ENCODE data around the gene POLR1C.
"Not testable (repeated sequence)": the region's sequence is repeated elsewhere in the genome, so short reads cannot be mapped to it uniquely, and the experiment has no call there.

The POLR1C gene

DNA sequence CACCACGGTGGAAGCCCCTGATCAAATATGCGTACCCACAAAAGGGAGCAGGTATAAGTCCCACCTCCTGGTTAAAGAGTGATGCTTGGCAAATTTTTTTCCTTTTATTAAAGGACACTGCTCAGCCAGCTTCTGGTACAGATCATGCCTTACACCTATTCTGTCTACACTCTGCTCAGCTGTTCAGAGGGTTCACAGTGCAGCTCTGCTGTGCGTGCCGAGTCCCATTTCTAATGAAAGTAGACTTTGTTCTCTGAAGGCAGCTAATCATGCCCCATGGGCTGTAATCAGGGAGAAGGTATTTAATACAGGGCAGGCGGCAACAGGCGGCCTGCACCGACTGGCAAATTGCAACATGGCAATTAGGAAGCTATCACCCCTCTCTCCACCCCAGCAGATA is 23.1 kb upstream of the POLR1C start:
- DNase-seq, result no peak

DNA sequence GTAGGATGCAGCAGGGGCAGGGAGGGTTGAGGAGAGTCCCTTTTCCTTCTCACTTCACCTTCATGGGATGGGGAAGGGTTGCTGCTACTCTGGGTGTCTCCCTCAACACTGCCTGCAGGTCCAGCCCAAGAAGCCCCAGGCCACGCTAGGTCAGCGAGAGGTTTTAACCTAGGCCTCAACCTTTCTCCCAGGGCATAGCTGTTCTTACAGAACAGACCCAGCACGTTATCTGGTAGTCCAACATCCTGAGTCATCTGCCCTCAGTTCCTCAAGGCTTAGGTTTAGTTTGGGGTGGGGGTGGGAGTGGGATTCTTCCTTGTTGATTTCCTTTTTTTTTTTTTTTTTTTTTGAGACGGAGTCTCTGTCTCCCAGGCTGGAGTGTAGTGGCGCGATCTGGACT is 22.6 kb upstream of the POLR1C start:
- no peak for DNase-seq

DNA sequence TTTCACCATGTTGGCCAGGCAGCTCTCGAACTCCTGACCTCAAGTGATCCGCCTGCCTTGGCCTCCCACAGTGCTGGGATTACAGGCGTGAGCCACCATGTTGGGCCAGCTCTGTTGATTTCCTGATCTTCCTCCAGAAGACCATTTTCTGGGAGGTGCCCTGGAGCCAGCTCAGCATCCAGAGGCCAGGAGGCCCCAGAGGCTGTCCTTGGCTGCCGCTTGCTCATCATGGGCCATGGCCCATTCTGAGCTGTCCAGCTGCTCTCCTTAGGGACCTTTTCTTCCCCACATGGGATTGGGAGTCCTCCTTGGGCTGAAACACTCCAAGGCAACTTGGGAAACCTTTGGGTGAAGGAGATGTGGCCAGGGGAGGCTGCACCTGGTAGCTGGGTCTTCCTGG is 22.1 kb upstream of the POLR1C start:
- no peak for DNase-seq

DNA sequence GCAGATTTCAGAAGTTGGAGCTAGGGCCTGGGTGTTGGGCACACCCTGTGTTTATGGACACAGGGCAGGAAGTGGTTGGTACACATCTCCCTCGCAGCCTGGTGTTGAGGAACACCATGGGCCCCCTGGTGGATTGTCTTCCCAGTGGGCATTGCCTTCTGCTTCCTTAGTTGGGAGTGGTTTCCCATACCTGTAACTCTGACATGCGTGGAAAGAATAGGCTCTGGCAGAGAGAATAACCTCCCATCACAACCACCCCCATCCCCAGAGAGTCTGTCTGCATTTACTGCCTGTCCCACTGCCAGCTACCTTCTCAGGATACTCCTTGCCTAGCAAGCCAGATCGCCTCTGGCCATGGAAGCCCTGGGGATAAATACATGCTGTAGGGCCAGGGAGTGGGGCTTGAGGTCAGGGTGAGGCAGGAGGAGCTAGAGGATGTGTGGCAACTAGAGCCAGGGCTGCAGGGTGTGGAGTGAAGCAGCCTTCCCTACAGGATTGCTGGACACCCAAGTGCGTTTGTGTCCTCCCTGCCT is 21.4 kb upstream of the POLR1C start:
- no peak for DNase-seq

DNA sequence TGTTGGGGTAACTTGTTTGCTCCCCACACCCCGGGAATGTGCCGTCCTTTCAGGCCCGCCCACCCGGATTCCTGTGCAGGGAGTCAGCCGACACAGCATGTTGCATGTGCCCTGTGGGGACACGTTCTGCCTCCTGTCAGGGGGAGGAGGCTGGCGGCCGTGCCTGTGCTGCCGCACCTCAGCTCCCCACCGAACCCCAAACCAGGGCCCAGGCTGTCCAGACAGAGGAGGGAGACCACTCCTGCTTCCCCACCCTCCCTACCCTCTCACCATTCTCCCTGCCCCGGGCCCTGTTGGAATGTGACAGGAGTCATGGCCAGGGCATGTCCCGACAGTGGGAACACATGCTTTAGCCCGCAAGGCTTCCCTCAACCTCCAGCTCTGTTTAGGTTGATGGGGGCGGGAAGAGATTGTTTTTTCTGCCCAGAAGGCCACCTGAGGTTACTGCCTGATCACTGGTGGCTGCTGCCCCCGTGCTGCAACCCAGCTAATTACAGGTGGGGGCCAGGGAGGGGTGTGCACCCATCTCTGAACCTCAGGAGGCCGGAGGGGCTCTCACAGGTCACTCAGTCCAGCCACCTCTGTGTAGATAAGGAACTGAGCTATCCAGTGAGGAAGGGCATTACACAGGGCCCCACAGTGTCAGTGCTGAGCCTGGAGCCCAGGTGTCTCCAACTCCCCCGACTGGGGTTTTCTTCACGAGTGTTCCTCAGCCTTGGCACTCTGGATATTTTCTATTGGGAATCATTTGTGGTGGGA is 20.3 kb upstream of the POLR1C start:
- no peak for DNase-seq

DNA sequence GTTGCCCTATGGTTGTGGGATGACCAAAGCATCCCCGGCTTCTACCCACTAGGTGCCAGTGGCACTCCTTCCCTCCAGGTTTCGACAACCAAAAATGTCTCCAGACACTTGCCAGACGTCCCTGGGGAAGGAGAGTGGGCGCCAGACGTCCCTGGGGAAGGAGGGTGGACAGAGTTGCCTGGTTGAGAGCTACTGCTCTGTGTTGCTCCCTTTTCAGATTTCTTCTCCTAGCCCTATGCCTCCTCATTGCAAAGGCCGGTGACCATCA is 19.8 kb upstream of the POLR1C start:
- DNase-seq, result no peak

DNA sequence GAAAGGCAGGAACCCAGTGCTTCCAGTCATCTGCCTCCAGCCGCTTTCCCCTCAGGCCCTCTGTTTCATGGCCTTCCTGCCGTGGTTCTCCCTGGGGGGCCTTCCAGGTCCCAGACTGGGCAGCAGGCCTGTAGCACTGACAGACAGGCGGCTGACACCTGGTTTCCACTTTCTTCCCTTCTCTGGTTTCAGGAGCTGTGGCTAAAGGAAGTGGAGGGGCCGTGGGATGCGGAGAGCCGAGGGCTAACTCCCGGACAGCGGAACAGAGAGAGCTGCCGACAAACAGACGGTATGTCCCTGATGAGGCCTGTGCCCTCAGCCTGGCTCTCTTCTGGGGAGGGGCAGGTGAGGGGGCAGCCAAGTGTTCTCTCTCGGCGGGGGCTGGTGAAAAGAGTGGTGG is 19.2 kb upstream of the POLR1C start:
- DNase-seq, result no peak

DNA sequence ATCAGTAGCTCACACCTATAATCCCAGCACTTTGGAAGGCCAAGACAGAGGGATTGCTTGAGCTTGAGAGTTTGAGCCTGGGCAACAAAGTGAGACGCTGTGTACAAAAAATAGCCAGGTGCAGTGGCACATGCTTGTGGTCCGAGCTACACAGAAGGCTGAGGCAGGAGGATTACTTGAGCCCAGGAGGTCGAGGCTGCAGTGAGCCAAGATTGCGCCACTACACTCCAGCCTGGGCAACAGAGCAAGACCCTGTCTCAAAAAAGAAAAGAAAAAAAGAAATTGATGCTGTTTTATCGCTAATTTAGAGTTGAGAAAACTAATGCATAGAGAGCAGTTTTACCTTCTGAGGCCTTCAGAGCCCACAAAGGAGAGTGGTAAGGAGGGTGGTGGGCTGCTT is 18.6 kb upstream of the POLR1C start:
- not testable (repeated sequence) for DNase-seq

DNA sequence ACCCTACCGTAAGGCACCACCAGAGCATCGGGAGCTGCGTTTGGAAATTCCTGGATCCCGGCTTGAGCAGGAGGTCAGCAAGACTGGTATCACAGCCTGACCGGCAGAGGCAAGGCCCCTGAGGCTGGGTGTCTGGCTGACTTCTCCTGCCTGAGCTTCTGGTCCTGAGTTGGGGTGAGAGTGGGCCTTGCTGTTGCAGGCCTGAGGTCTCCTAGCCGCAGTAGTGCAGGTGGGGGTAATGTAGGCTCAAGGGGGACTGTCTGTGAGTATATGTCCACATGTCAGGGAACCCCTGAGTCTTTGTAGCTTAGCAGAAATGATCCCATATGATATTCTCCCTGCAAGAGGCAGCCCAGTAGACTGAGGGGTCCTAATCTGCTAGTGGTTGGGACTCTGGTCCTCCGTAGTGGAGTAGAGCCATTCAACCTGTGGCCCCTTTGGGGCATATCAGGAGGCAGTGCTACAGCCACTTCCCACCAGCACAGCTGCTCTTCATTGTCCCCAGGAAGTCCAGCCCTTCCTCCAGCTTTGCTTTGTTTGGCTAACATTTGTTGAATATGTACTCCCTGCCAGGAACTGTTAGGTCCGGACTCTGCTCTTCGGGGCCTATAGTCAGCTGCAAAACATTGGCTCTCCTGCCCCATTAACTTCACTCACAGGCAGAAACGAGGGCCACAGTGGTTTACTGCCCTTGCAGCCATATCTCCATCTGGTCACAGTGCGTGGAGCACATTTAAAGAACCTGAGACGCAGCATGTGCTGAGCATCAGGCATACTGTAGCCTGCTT is 17.7 kb upstream of the POLR1C start:
- DNase-seq, result no peak

DNA sequence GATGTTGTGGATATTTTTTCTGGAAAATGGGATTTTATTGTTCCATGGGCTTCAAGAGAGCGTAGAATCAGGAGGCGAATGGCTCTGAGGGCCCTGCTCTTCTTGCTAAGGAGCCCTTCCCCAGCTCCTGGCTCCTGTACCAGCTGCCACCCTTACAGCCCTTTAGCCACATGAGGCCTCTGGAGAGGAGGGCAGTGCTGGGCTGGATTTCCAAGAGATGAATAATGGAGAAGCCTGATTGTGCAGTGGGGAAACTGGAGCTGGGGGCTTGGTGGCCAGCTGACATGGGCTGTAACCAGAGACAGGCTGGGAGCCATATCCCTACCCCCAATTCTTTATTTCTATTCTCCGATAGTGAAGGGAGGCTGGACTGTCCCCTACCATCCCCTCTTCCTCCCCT is 16.0 kb upstream of the POLR1C start:
- DNase-seq, result no peak

DNA sequence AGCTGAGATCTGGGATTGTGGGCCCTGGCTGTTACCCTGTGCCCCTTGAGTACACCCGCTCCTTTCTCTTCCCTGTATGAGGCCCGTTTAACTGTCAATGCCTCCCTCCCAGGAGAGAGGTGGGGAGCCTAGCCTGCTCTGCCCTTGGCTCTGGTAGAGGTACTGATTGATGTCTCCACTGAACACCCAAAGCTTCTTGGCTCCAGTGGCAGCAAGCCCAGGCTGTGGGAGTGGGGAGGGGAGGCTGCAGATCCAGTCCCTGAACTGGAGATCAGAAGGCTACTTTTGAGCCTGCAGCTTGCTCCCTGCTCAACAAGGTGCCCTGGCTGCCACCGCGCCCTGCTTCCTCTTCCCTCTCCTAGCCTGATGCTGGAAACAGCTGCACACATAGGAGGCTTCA is 14.2 kb upstream of the POLR1C start:
- DNase-seq, result no peak

DNA sequence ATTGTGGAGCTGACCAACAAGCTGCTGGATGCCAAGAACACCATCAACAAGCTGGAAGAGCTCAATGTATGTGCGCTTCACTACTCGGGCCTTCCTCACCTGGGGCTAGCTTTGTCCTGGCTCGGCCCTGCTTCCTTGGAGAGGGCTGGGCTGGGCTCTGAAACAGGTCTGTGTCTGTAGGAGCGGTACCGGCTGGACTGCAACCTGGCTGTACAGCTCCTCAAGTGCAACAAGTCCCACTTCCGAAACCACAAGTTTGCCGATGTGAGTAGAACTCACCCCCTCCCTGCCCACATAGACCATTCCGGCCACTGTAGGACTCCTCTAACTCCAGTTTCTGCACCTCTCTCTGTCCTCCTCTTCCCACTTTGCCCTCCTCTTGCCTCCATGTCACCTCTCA is 13.4 kb upstream of the POLR1C start:
- no peak for DNase-seq

DNA sequence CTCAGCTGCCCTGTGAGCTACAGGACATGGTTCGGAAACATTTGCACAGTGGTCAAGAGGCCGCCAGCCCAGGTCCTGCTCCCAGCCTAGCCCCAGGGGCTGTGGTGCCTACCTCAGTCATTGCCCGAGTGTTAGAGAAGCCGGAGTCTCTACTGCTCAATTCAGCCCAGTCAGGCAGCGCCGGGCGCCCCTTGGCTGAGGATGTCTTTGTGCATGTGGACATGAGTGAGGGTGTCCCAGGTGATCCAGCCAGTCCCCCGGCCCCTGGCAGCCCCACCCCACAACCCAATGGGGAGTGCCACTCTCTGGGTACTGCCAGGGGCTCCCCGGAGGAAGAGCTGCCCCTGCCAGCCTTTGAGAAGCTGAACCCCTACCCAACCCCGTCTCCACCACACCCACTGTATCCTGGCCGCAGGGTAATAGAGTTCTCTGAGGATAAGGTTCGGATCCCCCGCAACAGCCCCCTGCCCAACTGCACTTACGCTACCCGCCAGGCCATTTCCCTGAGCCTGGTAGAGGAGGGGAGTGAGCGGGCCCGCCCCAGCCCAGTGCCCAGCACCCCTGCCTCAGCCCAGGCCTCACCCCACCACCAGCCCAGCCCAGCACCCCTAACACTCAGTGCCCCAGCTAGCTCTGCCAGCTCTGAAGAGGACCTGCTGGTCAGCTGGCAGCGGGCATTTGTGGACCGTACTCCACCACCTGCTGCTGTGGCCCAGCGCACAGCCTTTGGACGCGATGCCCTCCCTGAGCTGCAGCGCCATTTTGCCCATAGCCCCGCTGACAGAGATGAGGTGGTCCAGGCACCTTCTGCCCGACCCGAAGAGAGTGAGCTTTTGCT is 11.9 kb upstream of the POLR1C start:
- no peak for DNase-seq

DNA sequence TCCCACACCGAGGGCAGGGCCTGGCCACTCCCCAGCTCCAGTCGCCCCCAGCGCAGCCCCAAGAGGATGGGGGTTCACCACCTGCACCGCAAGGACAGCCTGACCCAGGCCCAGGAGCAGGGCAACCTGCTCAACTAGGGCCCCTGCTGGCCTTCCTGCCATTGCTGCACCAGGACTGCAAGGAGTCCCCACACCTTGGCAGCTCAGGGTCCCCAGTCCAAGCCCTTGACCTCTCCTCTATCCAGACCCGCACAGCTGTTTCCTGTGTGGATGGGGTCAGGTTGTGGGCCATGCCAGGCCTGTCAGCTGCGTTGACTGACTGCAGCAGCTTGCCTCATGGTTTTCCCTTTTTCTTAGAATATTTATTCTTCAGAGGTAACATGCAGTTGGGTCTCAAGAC is 11.2 kb upstream of the POLR1C start:
- DNase-seq, result no peak

DNA sequence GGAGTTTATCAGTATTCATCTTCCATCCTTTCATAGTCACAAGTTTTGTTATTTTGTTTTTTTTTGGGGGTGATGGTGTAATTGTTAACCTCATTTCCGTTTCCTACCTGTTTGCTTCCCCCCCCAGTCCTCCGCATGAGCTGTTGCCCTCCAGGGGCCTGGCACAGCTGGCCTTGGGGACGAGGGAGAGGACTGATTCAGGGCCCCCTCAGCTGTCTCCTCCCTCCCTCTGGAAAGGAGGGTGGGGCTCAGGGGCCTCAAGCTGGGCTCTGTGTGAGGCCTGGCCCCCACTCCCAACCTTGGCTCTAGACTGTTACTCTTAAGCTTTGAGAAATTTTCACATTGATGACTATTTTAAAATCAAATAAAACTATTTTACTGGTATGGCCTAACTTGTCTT is 10.7 kb upstream of the POLR1C start:
- DNase-seq, result no peak

DNA sequence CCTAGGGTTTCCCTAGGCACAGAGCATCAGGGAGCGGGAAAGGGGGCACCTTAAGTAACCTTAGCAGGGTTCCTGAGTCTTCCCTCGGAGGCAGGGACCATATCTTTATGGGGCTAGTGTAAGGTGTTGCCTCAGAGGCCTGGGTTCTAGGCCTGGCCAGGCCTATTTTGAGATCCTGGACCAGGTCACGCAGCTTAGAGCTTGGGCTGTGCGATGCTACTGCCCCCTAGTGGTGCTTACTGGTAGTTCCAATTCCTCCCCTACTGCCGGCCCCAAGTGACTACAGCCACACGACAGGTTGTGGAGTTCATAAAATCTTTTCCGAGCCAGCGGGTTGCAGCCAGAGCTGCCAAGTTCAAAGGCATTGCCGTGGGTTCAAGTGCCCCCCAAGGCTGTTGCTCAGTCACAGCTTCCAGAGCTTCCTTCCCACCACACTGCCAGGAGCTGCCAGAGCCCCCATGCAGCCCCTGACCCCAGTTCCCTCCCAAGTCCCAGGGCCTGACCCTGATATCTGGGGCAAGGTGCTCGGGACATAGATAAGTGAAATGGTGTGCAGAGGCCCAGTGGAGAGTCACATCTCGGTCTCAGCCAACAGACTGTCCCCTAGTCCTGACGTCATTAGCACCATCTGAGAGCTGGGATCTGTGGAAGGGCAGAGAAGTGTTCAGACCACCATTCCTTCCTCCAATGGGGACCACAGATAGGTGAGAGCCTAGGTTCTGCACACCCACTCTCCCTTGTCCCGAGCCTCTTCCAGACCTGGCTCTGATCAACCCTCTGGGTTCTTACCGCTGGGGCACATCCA is 10.0 kb upstream of the POLR1C start:
- DNase-seq, result peak; percentile 65

DNA sequence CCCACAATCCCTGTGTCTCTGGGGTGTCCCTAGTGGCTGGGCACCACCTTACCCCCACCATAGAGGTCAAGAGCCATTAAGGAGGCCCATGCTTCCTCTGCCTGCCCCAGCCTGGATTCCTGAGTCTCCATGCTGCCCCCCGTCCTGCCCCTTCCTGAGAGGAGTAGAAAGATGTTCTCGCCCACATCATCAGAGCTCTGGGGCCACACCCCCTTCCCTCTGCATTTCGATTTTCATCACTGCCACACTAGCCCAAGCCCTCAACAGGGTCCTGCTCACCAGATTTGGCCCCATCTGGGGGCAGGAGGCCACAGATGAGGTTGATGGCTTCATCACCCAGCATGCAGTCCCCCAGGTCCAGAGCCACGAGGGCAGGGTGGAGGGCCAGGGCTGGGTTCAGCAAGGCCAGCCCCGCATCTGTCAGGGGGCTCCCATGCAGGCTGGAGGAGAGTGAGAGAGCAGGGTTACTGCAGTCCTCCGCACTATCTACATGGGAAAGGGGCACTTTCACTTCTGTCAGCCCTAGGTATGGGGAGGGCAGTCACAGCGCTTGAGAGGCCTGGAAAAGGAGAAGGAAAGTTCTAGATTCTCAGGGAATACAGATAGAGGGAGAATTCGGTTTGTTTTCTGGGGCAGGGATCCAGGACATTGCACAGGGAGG is 8.3 kb upstream of the POLR1C start:
- no peak for DNase-seq

DNA sequence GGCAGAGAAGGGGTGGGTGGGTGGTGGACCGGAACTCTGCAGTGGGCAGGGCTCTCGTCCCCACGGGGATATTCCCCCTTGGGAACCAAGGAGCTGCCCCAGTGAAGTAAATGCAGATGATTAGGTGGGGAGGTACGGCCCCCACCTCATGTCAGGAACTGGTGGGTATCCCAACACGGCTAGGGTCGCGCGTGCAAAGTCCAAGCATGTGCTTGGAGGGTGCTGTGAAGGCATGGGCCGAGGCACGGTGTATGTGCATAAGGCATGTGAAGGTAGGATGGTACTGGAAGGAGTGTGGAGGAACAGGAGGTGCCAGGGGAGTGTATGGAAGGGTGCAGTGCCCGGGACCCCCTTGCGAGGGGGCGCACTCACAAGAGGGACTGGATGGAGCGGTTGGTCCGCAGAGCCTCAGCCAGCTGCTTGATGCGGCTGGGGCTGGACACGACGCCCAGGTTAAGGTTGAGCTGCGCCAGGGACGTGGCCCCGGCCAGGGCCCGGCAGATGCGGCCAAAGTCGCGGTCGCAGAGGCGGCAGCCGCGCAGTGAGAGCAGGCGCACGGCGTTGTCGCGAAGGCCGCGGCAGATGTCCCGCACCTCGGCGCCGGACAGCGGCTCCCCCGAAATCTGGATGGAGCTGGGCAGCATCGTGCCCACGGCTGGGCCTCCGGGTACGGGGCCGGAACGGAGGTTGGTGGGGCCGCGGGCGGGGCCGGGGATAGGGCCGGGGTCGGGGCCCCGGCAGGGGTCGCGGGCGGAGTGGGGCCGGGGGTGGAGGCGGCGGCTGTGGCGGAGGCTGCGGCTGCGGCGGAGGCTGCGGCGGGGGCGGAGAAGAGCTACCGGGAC is 7.5 kb upstream of the POLR1C start:
- no peak for DNase-seq

DNA sequence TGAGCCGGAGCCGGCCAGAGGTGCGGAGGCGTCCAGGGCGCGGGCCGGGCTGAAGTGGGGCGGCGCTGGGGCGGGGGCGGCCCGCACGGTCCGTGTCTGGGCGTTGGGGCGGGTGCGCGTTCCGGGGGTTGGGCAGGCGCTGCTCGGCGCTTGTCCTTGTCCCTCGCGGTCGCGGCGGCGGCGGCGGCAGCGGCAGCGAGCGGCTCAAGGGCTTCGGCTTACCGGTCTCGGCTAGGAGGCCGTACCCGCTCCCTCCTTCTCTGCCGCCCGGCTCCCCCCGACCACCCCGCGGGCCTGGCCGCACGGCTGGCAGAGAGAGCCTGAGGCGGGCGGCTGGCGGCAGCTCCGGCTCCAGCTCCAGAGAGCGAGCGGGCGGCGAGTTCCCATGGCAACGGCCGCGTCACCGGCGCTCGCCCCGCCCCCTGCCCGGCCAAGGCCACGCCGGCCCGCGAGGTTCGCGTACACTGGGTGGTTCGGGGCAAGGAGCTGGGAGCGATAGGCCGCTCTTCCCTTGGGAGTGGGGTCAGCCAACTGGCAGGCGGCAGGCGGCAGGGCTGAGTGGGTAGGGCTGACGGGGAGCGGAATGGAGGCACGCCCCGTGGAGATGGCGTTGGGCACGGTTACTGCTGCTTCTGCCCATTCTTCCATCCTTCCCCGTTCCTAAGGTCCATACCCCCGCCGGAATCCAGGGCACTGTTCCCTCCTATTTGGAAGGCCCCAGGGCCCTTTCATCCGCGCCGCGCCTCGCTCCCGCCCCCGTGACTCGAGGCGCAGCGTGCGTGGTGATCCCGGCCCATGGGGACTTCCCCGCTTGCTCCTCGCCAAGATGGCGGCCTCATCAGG is 6.7 kb upstream of the POLR1C start, which contains the start of gene LRRC73:
Gene LRRC73, minus strand, starts transcription at position 363 of the 843 bp plus-strand sequence. CDS start 561 bp downstream, outside the sequence.
- peak; percentile 87 for DNase-seq

DNA sequence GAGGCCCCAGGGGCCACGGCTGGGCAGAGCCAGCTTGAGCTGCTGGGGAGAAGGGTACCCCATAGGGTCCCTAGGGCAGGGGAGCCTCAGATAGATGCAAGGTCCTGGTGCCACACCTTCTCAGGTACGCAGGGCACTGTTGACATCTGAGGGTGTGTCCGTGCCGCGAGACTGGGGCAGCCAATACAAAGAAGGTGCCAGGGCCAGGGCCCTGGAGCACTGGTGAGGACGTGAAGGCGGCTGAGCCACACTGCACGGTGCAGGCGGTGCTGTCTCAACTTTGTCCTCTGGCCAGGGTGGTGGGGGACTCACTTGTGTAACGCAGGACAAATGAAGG is 6.1 kb upstream of the POLR1C start:
- peak; percentile 72 for DNase-seq
